Thymus (tissue), 11 donors: ENCODE measurements around the gene CCNA1. TPM values are rescaled to one million over a fixed set of nuclear protein-coding genes. Genes with fewer than 3 reads are reported as not detected.

Source experiments
- DNase-seq, 9 donors: peaks; one replicate each; pipeline ENCODE4 v3.0.0-alpha.2; 2013; ENCODE audit warnings: low spot score in 9 of 9, low read depth in 6 of 9, missing footprints in 1 of 9
- H3K27ac ChIP-seq, 2 donors: one replicate each; pipeline ENCODE4 v1.5.1; 2013; ENCODE audit warnings: control low read depth in 1 of 2, low read depth in 1 of 2, low read length in 1 of 2, mild to moderate bottlenecking in 1 of 2, moderate library complexity in 1 of 2
- H3K27me3 ChIP-seq, 2 donors: one replicate each; pipeline ENCODE4 v1.5.1; 2013; ENCODE audit warnings: low read length in 1 of 2; ENCODE audit not compliant: control insufficient read depth in 2 of 2, insufficient read depth in 1 of 2
- H3K36me3 ChIP-seq, 2 donors: one replicate each; pipeline ENCODE4 v1.5.1; 2013; ENCODE audit warnings: low read length in 1 of 2, mild to moderate bottlenecking in 1 of 2, moderate library complexity in 1 of 2; ENCODE audit not compliant: control insufficient read depth in 2 of 2, insufficient read depth in 2 of 2
- H3K4me1 ChIP-seq, 2 donors: one replicate each; pipeline ENCODE4 v1.5.1; 2013; ENCODE audit warnings: low read length in 2 of 2; ENCODE audit not compliant: control insufficient read depth in 2 of 2, insufficient read depth in 2 of 2
- H3K4me3 ChIP-seq, 2 donors: one replicate each; pipeline ENCODE4 v1.5.1; 2013; ENCODE audit warnings: low read length in 2 of 2, control low read depth in 1 of 2, mild to moderate bottlenecking in 1 of 2
- H3K9me3 ChIP-seq, 2 donors: one replicate each; pipeline ENCODE4 v1.5.1; 2013; ENCODE audit warnings: low read length in 1 of 2, mild to moderate bottlenecking in 1 of 2; ENCODE audit not compliant: control insufficient read depth in 2 of 2, insufficient read depth in 1 of 2
- whole genome bisulfite sequencing: extraction: QIAGEN DNeasy Blood & Tissue Kit; methylation state at CpG from one replicate; pipeline ENCODE4 v1.1.7; 2013; 5-methylcytosine and 5-hydroxymethylcytosine counted together
- polyA plus RNA-seq: library from polyadenylated mRNA; stranded (reverse); fragments of 200-250 nt; gene quantifications from one replicate; pipeline ENCODE4 v1.2.3, GENCODE V29; 2013
- total RNA-seq: library from RNA; stranded (reverse); fragments of 120-200 nt; gene quantifications from one replicate; pipeline ENCODE4 v1.2.4, GENCODE V29; 2013
- donor health status: healthy.

Gene CCNA1
- total and polyA plus RNA-seq, 2 donors, result 1.2 to 3.4 TPM

GRCh38 chr13:36480726-36481427, 48.6 kb downstream of the CCNA1 start:
- Histone ChIP-seq H3K27ac (no peak overlapping the region), H3K36me3 (no peaks in the 10 kb centered on the region), H3K9me3 (no peaks in the 10 kb centered on the region), H3K27me3 (no peaks in the 10 kb centered on the region), H3K4me1 (no peaks in the 10 kb centered on the region), H3K4me3 (no peak overlapping the region)
- 4% methylated on average over 2 of the region's 2 CpGs for WGBS
- no peak for DNase-seq

- Histone ChIP-seq H3K36me3 (no peaks in the 10 kb centered on the region), H3K27ac (no peak overlapping the region), H3K4me1 (no peaks in the 10 kb centered on the region), H3K4me3 (no peak overlapping the region), H3K9me3 (no peaks in the 10 kb centered on the region), H3K27me3 (no peaks in the 10 kb centered on the region)
- DNase-seq, result no peak
These were observed 57.8 kb downstream of the CCNA1 start for GRCh38 chr13:36490055-36490454.

Other genes with a start within 250 kb of the CCNA1 start
- gene SOHLH2, start 217.9 kb upstream of the CCNA1 start, total RNA-seq, result 0.47 TPM
- gene SOHLH2, start 217.9 kb upstream of the CCNA1 start, polyA plus RNA-seq, result 0.41 TPM
- gene CCDC169, start 134.7 kb upstream of the CCNA1 start, total RNA-seq, result 0.66 TPM
- gene CCDC169, start 134.7 kb upstream of the CCNA1 start, polyA plus RNA-seq, result 0.23 TPM
- gene SPART, start 86.1 kb upstream of the CCNA1 start, total RNA-seq, result 35.8 TPM
- gene SPART, start 86.1 kb upstream of the CCNA1 start, polyA plus RNA-seq, result 35.8 TPM
- gene SERTM1, start 241.5 kb downstream of the CCNA1 start, total RNA-seq, result 0.09 TPM
- 0.07 TPM for gene SERTM1, start 241.5 kb downstream of the CCNA1 start, polyA plus RNA-seq